GM12878 (cell line): ENCODE results near the gene PPIB.

Source experiments
- CTCF ChIP-seq, 3 experiments: IDR thresholded peaks in 2 of 3; conservative IDR thresholded peaks in 1 of 3; 2 replicates each; pipeline ENCODE4 v1.5.1; 2011; ENCODE audit warnings: low read depth in 3 of 3, low read length in 3 of 3, mild to moderate bottlenecking in 3 of 3, control low read depth in 2 of 3, moderate library complexity in 2 of 3, inconsistent platforms in 1 of 3, mixed read lengths in 1 of 3; ENCODE audit not compliant: control insufficient read depth in 2 of 3, insufficient read depth in 1 of 3; ENCODE audit errors: extremely low read depth in 1 of 3
- ELK1 ChIP-seq: IDR thresholded peaks from 2 replicates; pipeline ENCODE4 v1.6.1; 2012; ENCODE audit warnings: low read depth, low read length, improper control_type of control experiment
- HDGF ChIP-seq: fragments of 450-650 bp; IDR thresholded peaks from 2 replicates; pipeline ENCODE4 v1.6.1; 2016; ENCODE audit warnings: antibody characterized with exemption
- MAX ChIP-seq: IDR thresholded peaks from 2 replicates; pipeline ENCODE4 v1.6.1; 2012; ENCODE audit warnings: low read depth, low read length, improper control_type of control experiment
- NFIC ChIP-seq: IDR thresholded peaks from 2 replicates; pipeline ENCODE4 v1.6.1; 2012; ENCODE audit warnings: low read depth, mild to moderate bottlenecking, inconsistent platforms, low read length, moderate library complexity
- SMAD5 ChIP-seq: IDR thresholded peaks from 2 replicates; pipeline ENCODE4 v1.6.1; 2016; ENCODE audit warnings: antibody characterized with exemption, low read depth
- ZNF207 ChIP-seq: fragments of 450-650 bp; IDR thresholded peaks from 2 replicates; pipeline ENCODE4 v1.6.1; 2014; ENCODE audit warnings: antibody characterized with exemption, mild to moderate bottlenecking, borderline replicate concordance
- ZSCAN29 ChIP-seq: fragments of 450-650 bp; IDR thresholded peaks from 2 replicates; pipeline ENCODE4 v1.6.1; 2017; ENCODE audit warnings: mild to moderate bottlenecking, moderate library complexity

DNA sequence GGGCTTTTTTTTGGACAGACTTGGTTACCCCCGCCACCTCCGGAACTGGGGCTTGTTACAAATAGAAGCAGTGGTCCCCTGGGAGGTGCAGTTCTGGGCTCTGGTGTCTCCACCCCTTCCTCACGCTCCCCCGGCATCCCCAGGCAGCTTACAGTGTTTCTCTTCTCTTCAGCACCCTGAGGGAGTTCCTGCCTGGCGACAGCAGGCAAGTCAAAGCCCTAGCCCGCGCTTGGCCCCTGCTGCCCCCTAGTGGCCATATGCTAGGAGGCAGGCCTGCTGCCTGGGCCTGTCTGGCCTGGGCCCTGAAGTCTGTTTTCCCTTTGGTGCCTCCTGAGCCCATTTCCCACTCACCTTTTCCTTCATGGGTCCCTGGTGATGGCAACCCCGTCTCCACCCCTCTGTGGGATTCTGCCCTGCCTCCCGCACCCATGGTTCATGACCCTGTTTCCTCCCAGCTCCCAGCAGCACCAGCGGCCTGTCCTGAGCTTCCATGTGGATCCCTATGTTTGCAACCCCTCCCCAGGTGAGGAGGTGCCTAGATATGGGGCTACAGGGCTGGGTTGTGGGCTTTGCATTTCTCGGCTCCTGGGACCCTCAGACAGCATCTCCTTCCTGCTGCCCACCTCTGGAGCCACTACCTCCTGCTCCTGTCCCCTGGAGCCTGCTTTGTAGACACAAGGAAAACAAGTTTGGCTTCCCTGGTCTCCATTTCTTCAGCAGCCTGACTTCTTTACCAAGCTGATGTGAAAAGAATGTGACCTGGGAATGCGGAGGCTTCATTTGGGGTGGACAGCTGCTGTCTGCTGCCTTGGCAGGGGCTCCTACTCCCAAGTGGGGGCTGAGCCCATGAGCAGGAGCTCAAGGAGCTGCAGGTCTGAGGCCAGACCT is 9.1 kb downstream of the PPIB start:
- TF ChIP-seq MAX (peak; percentile 52; the same call in 1 of the 2 replicates), CTCF (IDR thresholded peaks at IDR 0.05 in 2 of 3, conservative IDR thresholded peaks at IDR 0.05 in 1 of 3; ENCODE audit: control insufficient read depth in 2 of 3, extremely low read depth in 1 of 3, insufficient read depth in 1 of 3, low read depth in 3 of 3, low read length in 3 of 3) (peak; percentile 99; a peak in 5 of 6 replicates), ELK1 (0 out of 2 replicates have a peak, but pooled peaks have one; percentile 9), ZSCAN29 (no peak), SMAD5 (peak; percentile 38; the same call in 1 of the 2 replicates), NFIC (no peak; the same call in 1 of the 2 replicates), ZNF207 (peak; percentile 50; the same call in 1 of the 2 replicates), HDGF (peak; percentile 68; the same call in 1 of the 2 replicates)
